Measurements from ENCODE around the gene TUBGCP3.

The TUBGCP3 gene

GRCh38 chr13:112616586-112617362, 28.8 kb upstream of the TUBGCP3 start:
- DNase-seq (ENCODE audit: insufficient read length, low spot score): no peak

GRCh38 chr13:112615391-112615790, 27.4 kb upstream of the TUBGCP3 start:
- DNase-seq (ENCODE audit: insufficient read length, low spot score) (no peak), FAIRE-seq (no peak)
- TF ChIP-seq CTCF (IDR thresholded peaks at IDR 0.05; ENCODE audit: insufficient read depth, missing control alignments): no peak

More at GRCh38 chr13:112616586-112617362, 28.8 kb upstream of the TUBGCP3 start:
- no peak for FAIRE-seq
- TF ChIP-seq CTCF (IDR thresholded peaks at IDR 0.05; ENCODE audit: insufficient read depth, missing control alignments): peak; percentile 39

- no peak for DNase-seq (ENCODE audit: insufficient read length, low spot score)
- no peak for FAIRE-seq
- no peak for TF ChIP-seq CTCF (IDR thresholded peaks at IDR 0.05; ENCODE audit: insufficient read depth, missing control alignments)
Observed at GRCh38 chr13:112614835-112615234, 26.9 kb upstream of the TUBGCP3 start.

GRCh38 chr13:112608212-112608611, 20.3 kb upstream of the TUBGCP3 start:
- FAIRE-seq: no peak
- no peak for DNase-seq (ENCODE audit: insufficient read length, low spot score)

GRCh38 chr13:112606109-112607001, 18.4 kb upstream of the TUBGCP3 start:
- peak; percentile 88 for TF ChIP-seq CTCF (IDR thresholded peaks at IDR 0.05; ENCODE audit: insufficient read depth, missing control alignments)
- FAIRE-seq: no peak

More at GRCh38 chr13:112608212-112608611, 20.3 kb upstream of the TUBGCP3 start:
- no peak for TF ChIP-seq CTCF (IDR thresholded peaks at IDR 0.05; ENCODE audit: insufficient read depth, missing control alignments)

GRCh38 chr13:112605531-112605990, 17.6 kb upstream of the TUBGCP3 start:
- no peak for FAIRE-seq

More at GRCh38 chr13:112606109-112607001, 18.4 kb upstream of the TUBGCP3 start:
- DNase-seq (ENCODE audit: insufficient read length, low spot score): peak; percentile 79

More at GRCh38 chr13:112605531-112605990, 17.6 kb upstream of the TUBGCP3 start:
- TF ChIP-seq CTCF (IDR thresholded peaks at IDR 0.05; ENCODE audit: insufficient read depth, missing control alignments): no peak
- DNase-seq (ENCODE audit: insufficient read length, low spot score): no peak
